GM23338 (cell line): ENCODE measurements around the gene USP32. TPM values are rescaled to one million over a fixed set of nuclear protein-coding genes. Genes with fewer than 3 reads are reported as not detected.

ENCODE experiments used
- ATAC-seq: fragments of 200-7000 bp; cut with Tn5 transposase; 3 replicates; pipeline ENCODE4 v1.9.1; 2020
- DNase-seq: peaks from one replicate; pipeline ENCODE4 v3.0.0-alpha.2; 2015; ENCODE audit warnings: low spot score
- H2AFZ ChIP-seq: fragments of 200-600 bp; sonication (generic); 2 replicates; pipeline ENCODE4 v1.8.0; 2016; ENCODE audit warnings: antibody characterized with exemption, mild to moderate bottlenecking, moderate library complexity
- H3F3A ChIP-seq: fragments of 200-600 bp; sonication (generic); replicated peaks from 2 replicates; pipeline ENCODE4 v1.8.0; 2017; ENCODE audit warnings: antibody characterized with exemption, mixed run types, low read depth
- H3K27ac ChIP-seq: fragments of 200-600 bp; sonication (generic); 2 replicates; pipeline ENCODE4 v1.6.1; 2016; ENCODE audit warnings: low read depth
- H3K27me3 ChIP-seq: fragments of 200-600 bp; sonication (generic); 2 replicates; pipeline ENCODE4 v1.8.0; 2016; ENCODE audit warnings: mild to moderate bottlenecking, mixed run types, moderate library complexity; ENCODE audit not compliant: insufficient read depth
- H3K36me3 ChIP-seq: fragments of 200-600 bp; sonication (generic); 2 replicates; pipeline ENCODE4 v1.8.0; 2016; ENCODE audit warnings: mild to moderate bottlenecking; ENCODE audit not compliant: insufficient read depth
- H3K4me1 ChIP-seq: fragments of 200-600 bp; sonication (generic); 2 replicates; pipeline ENCODE4 v1.8.0; 2016; ENCODE audit warnings: mild to moderate bottlenecking, moderate library complexity; ENCODE audit not compliant: insufficient read depth
- H3K4me2 ChIP-seq: fragments of 200-600 bp; sonication (generic); 2 replicates; pipeline ENCODE4 v1.7.1; 2017; ENCODE audit warnings: mixed run types
- H3K4me3 ChIP-seq: fragments of 200-600 bp; sonication (generic); 2 replicates; pipeline ENCODE4 v1.6.1; 2016; ENCODE audit warnings: mixed run types
- H3K79me2 ChIP-seq: fragments of 200-600 bp; sonication (generic); replicated peaks from 2 replicates; pipeline ENCODE4 v1.8.0; 2017; ENCODE audit warnings: mild to moderate bottlenecking; ENCODE audit not compliant: insufficient read depth
- H3K9me2 ChIP-seq: fragments of 200-600 bp; sonication (generic); 2 replicates; pipeline ENCODE4 v1.8.0; 2017; ENCODE audit not compliant: insufficient read depth
- H4K20me1 ChIP-seq: fragments of 200-600 bp; sonication (generic); replicated peaks from 2 replicates; pipeline ENCODE4 v1.8.0; 2017; ENCODE audit warnings: mild to moderate bottlenecking; ENCODE audit not compliant: insufficient read depth
- H3K27ac Mint-ChIP-seq: 2 replicates; pipeline ENCODE4 v1.8.0; 2020; ENCODE audit warnings: inconsistent platforms, mild to moderate bottlenecking, moderate library complexity, mixed read lengths
- H3K27me3 Mint-ChIP-seq: 3 replicates; pipeline ENCODE4 v1.8.0; 2022; ENCODE audit warnings: low read depth, mild to moderate bottlenecking, moderate library complexity, mixed read lengths, inconsistent platforms; ENCODE audit not compliant: insufficient read depth, poor library complexity
- H3K36me3 Mint-ChIP-seq: 3 replicates; pipeline ENCODE4 v1.8.0; 2021; ENCODE audit warnings: low read depth, mild to moderate bottlenecking, inconsistent platforms, moderate library complexity, mixed read lengths
- H3K4me1 Mint-ChIP-seq: 3 replicates; pipeline ENCODE4 v1.8.0; 2020; ENCODE audit warnings: mild to moderate bottlenecking, inconsistent platforms, mixed read lengths
- H3K4me3 Mint-ChIP-seq: 3 replicates; pipeline ENCODE4 v1.8.0; 2021; ENCODE audit warnings: moderate library complexity, mild to moderate bottlenecking, inconsistent platforms, mixed read lengths
- H3K9me3 Mint-ChIP-seq: 3 replicates; pipeline ENCODE4 v1.8.0; 2020; ENCODE audit warnings: moderate library complexity, mild to moderate bottlenecking, inconsistent platforms, mixed read lengths
- CREB1 ChIP-seq: fragments of 250-450 bp; sonication (Bioruptor Pico); IDR thresholded peaks from 2 replicates; pipeline ENCODE4 v1.5.0; 2020; ENCODE audit warnings: low read depth, mild to moderate bottlenecking, moderate library complexity
- EZH2 ChIP-seq: fragments of 200-600 bp; sonication (generic); IDR thresholded peaks from one replicate; pipeline ENCODE4 v1.8.0; 2017; ENCODE audit warnings: antibody characterized with exemption, mild to moderate bottlenecking, low read depth; ENCODE audit not compliant: unreplicated experiment
- EZH2phosphoT487 ChIP-seq: fragments of 200-600 bp; sonication (generic); IDR thresholded peaks from one replicate; pipeline ENCODE4 v1.8.1; 2018; ENCODE audit warnings: antibody characterized with exemption; ENCODE audit not compliant: unreplicated experiment
- JUNB ChIP-seq: IDR thresholded peaks from one replicate; pipeline ENCODE4 v1.6.1; 2016; ENCODE audit warnings: antibody characterized with exemption; ENCODE audit not compliant: unreplicated experiment
- NANOG ChIP-seq: IDR thresholded peaks from 2 replicates; pipeline ENCODE4 v1.6.1; 2016; ENCODE audit warnings: antibody characterized with exemption, borderline replicate concordance
- STAT1 ChIP-seq: IDR thresholded peaks from one replicate; pipeline ENCODE4 v1.6.1; 2016; ENCODE audit warnings: antibody characterized with exemption; ENCODE audit not compliant: unreplicated experiment
- ZNF114 ChIP-seq: fragments of 250-450 bp; sonication (Bioruptor Pico); IDR thresholded peaks from 2 replicates; pipeline ENCODE4 v1.5.0; 2020; ENCODE audit warnings: mild to moderate bottlenecking, moderate library complexity
- ZNF331 ChIP-seq: fragments of 250-450 bp; sonication (Bioruptor Pico); IDR thresholded peaks from 2 replicates; pipeline ENCODE4 v1.5.0; 2020; ENCODE audit warnings: low read depth, mild to moderate bottlenecking, moderate library complexity
- polyA plus RNA-seq: library from polyadenylated mRNA; unstranded; fragments of >200 nt; fragmentation: Nextera tagmentation; extraction: Ambion mirVana; gene quantifications from 2 replicates; pipeline ENCODE4 v1.2.1, GENCODE V29; 2016
- total RNA-seq: library from RNA; depleted of rRNA; stranded (reverse); fragments of >200 nt; shearing (Covaris generic); gene quantifications from 2 replicates; pipeline ENCODE4 v1.2.3, GENCODE V29; 2014
- TF ChIP-seq, protein P1 (sequence below): IDR thresholded peaks from one replicate; pipeline ENCODE4 v1.6.1; 2018; ENCODE audit warnings: antibody characterized with exemption; ENCODE audit not compliant: unreplicated experiment
- TF ChIP-seq, protein P2 (sequence below): fragments of 250-450 bp; sonication (Bioruptor Pico); IDR thresholded peaks from 2 replicates; pipeline ENCODE4 v1.5.0; 2020; ENCODE audit warnings: mild to moderate bottlenecking, moderate library complexity
- TF ChIP-seq, protein P3 (sequence below), 2 experiments: fragments of 200-600 bp in 1 of 2; sonication (generic) in 1 of 2; conservative IDR thresholded peaks; 2 replicates each; pipeline versions ENCODE4 v1.5.1 to v1.6.1; 2016 to 2017; ENCODE audit warnings: antibody characterized with exemption in 2 of 2, low read depth in 2 of 2, mild to moderate bottlenecking in 2 of 2, moderate library complexity in 1 of 2
- TF ChIP-seq, protein P4 (sequence below): IDR thresholded peaks from 2 replicates; pipeline ENCODE4 v1.6.1; 2016; ENCODE audit warnings: antibody characterized with exemption

The USP32 gene
- total and polyA plus RNA-seq, 2 experiments from 2014 or later = 43.6 to 129 TPM

DNA sequence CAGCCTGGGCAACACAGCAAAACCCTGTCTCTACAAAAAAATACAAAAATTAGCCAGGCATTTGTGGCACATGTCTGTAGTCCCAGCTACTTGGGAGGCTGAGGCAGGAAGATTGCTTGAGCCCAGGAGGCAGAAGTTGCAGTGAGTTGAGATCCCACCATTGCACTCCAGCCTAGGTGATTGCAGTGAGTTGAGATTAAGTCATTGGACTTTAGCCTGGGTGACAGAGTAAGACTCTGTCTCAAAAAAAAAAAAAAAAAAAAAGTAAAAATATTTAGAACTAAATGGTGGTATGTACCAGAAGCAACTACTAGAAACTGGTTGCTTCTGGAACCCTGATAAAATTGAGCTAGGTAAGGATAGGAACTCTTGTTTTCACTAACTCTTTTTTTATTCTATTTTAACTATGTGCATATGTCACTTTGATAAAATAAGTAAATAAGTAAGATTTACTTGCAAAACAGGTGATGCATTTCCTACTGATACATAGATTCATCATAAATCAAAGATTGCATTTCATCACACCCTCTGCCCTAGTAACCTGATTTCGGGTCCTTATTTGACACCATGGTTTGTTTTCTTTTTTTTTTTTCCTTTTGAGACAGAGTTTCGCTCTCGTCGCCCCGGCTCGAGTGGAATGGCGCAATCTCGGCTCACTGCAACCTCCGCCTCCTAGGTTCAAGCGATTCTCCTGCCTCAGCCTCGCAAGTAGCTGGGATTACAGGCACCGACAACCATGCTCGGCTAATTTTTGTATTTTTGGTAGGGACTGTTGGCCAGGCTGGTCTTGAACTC is 66.0 kb downstream of the USP32 start (continued):
- no peak for TF ChIP-seq JUNB

DNA sequence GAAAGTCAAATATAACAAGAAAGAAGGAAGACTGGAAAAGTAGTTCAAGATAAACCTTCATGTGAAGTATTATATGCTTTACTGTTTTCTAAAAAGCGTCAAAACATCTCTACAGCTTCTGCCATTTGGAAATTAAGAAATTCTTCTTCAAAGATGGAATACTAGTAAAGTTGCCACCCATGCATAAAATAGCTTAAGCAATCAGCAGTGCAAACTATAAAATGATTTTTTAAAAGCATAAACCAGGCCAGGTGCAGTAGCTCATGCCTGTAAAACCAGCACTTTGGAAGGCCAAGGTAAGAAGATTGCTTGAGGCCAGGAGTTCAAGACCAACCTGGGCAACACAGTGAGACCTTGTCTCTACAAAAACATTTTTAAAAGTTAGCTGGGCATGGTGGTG is 68.2 kb downstream of the USP32 start:
- Mint-ChIP-seq H3K27ac (no peak overlapping the region; the same call in 1 of the 2 replicates), H3K9me3 (no peaks in the 10 kb centered on the region; the same call in 2 of the 3 replicates), H3K36me3 (peaks cover 18% of the 10 kb centered on the region), H3K4me3 (no peak overlapping the region), H3K27me3 (peaks cover 5% of the 10 kb centered on the region), H3K4me1 (peaks cover 27% of the 10 kb centered on the region)
- Histone ChIP-seq H3K4me2 (no peak overlapping the region), H3F3A (0 out of 2 replicates have a peak, but pooled peaks cover 2% of the 10 kb centered on the region), H3K27me3 (no peaks in the 10 kb centered on the region), H4K20me1 (peaks cover 71% of the 10 kb centered on the region), H3K79me2 (peaks cover 96% of the 10 kb centered on the region), H2AFZ (no peak overlapping the region), H3K4me3 (no peak overlapping the region), H3K9me2 (no peaks in the 10 kb centered on the region), H3K4me1 (peaks cover 27% of the 10 kb centered on the region), H3K27ac (no peak overlapping the region; the same call in 1 of the 2 replicates), H3K36me3 (no peaks in the 10 kb centered on the region)
- DNase-seq = no peak
- no peak for ATAC-seq
- TF ChIP-seq CREB1 (CRISPR knock-in tag) (no peak), JUNB (no peak), STAT1 (no peak), ZNF114 (CRISPR knock-in tag) (no peak), EZH2 (no peak), NANOG (no peak), ZNF331 (no peak), EZH2phosphoT487 (no peak)
- TF ChIP-seq, protein P1, sequence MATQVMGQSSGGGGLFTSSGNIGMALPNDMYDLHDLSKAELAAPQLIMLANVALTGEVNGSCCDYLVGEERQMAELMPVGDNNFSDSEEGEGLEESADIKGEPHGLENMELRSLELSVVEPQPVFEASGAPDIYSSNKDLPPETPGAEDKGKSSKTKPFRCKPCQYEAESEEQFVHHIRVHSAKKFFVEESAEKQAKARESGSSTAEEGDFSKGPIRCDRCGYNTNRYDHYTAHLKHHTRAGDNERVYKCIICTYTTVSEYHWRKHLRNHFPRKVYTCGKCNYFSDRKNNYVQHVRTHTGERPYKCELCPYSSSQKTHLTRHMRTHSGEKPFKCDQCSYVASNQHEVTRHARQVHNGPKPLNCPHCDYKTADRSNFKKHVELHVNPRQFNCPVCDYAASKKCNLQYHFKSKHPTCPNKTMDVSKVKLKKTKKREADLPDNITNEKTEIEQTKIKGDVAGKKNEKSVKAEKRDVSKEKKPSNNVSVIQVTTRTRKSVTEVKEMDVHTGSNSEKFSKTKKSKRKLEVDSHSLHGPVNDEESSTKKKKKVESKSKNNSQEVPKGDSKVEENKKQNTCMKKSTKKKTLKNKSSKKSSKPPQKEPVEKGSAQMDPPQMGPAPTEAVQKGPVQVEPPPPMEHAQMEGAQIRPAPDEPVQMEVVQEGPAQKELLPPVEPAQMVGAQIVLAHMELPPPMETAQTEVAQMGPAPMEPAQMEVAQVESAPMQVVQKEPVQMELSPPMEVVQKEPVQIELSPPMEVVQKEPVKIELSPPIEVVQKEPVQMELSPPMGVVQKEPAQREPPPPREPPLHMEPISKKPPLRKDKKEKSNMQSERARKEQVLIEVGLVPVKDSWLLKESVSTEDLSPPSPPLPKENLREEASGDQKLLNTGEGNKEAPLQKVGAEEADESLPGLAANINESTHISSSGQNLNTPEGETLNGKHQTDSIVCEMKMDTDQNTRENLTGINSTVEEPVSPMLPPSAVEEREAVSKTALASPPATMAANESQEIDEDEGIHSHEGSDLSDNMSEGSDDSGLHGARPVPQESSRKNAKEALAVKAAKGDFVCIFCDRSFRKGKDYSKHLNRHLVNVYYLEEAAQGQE = no peak
- TF ChIP-seq, protein P2, sequence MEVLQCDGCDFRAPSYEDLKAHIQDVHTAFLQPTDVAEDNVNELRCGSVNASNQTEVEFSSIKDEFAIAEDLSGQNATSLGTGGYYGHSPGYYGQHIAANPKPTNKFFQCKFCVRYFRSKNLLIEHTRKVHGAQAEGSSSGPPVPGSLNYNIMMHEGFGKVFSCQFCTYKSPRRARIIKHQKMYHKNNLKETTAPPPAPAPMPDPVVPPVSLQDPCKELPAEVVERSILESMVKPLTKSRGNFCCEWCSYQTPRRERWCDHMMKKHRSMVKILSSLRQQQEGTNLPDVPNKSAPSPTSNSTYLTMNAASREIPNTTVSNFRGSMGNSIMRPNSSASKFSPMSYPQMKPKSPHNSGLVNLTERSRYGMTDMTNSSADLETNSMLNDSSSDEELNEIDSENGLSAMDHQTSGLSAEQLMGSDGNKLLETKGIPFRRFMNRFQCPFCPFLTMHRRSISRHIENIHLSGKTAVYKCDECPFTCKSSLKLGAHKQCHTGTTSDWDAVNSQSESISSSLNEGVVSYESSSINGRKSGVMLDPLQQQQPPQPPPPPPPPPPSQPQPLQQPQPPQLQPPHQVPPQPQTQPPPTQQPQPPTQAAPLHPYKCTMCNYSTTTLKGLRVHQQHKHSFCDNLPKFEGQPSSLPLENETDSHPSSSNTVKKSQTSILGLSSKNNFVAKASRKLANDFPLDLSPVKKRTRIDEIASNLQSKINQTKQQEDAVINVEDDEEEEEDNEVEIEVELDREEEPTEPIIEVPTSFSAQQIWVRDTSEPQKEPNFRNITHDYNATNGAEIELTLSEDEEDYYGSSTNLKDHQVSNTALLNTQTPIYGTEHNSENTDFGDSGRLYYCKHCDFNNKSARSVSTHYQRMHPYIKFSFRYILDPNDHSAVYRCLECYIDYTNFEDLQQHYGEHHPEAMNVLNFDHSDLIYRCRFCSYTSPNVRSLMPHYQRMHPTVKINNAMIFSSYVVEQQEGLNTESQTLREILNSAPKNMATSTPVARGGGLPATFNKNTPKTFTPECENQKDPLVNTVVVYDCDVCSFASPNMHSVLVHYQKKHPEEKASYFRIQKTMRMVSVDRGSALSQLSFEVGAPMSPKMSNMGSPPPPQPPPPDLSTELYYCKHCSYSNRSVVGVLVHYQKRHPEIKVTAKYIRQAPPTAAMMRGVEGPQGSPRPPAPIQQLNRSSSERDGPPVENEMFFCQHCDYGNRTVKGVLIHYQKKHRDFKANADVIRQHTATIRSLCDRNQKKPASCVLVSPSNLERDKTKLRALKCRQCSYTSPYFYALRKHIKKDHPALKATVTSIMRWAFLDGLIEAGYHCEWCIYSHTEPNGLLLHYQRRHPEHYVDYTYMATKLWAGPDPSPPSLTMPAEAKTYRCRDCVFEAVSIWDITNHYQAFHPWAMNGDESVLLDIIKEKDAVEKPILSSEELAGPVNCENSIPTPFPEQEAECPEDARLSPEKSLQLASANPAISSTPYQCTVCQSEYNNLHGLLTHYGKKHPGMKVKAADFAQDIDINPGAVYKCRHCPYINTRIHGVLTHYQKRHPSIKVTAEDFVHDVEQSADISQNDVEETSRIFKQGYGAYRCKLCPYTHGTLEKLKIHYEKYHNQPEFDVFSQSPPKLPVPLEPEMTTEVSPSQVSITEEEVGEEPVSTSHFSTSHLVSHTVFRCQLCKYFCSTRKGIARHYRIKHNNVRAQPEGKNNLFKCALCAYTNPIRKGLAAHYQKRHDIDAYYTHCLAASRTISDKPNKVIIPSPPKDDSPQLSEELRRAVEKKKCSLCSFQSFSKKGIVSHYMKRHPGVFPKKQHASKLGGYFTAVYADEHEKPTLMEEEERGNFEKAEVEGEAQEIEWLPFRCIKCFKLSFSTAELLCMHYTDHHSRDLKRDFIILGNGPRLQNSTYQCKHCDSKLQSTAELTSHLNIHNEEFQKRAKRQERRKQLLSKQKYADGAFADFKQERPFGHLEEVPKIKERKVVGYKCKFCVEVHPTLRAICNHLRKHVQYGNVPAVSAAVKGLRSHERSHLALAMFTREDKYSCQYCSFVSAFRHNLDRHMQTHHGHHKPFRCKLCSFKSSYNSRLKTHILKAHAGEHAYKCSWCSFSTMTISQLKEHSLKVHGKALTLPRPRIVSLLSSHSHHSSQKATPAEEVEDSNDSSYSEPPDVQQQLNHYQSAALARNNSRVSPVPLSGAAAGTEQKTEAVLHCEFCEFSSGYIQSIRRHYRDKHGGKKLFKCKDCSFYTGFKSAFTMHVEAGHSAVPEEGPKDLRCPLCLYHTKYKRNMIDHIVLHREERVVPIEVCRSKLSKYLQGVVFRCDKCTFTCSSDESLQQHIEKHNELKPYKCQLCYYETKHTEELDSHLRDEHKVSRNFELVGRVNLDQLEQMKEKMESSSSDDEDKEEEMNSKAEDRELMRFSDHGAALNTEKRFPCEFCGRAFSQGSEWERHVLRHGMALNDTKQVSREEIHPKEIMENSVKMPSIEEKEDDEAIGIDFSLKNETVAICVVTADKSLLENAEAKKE = no peak
- TF ChIP-seq, protein P3, sequence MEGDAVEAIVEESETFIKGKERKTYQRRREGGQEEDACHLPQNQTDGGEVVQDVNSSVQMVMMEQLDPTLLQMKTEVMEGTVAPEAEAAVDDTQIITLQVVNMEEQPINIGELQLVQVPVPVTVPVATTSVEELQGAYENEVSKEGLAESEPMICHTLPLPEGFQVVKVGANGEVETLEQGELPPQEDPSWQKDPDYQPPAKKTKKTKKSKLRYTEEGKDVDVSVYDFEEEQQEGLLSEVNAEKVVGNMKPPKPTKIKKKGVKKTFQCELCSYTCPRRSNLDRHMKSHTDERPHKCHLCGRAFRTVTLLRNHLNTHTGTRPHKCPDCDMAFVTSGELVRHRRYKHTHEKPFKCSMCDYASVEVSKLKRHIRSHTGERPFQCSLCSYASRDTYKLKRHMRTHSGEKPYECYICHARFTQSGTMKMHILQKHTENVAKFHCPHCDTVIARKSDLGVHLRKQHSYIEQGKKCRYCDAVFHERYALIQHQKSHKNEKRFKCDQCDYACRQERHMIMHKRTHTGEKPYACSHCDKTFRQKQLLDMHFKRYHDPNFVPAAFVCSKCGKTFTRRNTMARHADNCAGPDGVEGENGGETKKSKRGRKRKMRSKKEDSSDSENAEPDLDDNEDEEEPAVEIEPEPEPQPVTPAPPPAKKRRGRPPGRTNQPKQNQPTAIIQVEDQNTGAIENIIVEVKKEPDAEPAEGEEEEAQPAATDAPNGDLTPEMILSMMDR (conservative IDR thresholded peaks at IDR 0.05; ENCODE audit: low read depth in 2 of 2) = no peak
- TF ChIP-seq, protein P4, sequence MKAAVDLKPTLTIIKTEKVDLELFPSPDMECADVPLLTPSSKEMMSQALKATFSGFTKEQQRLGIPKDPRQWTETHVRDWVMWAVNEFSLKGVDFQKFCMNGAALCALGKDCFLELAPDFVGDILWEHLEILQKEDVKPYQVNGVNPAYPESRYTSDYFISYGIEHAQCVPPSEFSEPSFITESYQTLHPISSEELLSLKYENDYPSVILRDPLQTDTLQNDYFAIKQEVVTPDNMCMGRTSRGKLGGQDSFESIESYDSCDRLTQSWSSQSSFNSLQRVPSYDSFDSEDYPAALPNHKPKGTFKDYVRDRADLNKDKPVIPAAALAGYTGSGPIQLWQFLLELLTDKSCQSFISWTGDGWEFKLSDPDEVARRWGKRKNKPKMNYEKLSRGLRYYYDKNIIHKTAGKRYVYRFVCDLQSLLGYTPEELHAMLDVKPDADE = no peak
